Head of caudate nucleus (tissue), 42 donors: ENCODE results near the gene CAMSAP1.
"Not testable (repeated sequence)": the region's sequence is repeated elsewhere in the genome, so short reads cannot be mapped to it uniquely, and the experiment has no call there.

Source experiments
- DNase-seq, 42 donors: peaks; one replicate each; pipeline versions ENCODE4 v3.0.0 to v3.0.0-alpha.2; 2020 to 2021; ENCODE audit warnings: mixed read lengths in 7 of 42
- intact Hi-C: fragments of 100-400 bp; cut with DNase I; formaldehyde crosslinking; loops from one replicate; pipeline ENCODE4 v1.15.0; 2022

CAMSAP1 gene

GRCh38 chr9:135906291-135907005, 898 bp downstream of the CAMSAP1 start:
- intact Hi-C loops: loop anchor here (2.0 kb wide), 1 partner anchor 42 kb away; no protein-coding TSS in a partner anchor
- peak in 8 of 42 donors; percentile 11 to 46 (median 34) for DNase-seq

GRCh38 chr9:135905380-135906258, 1.7 kb downstream of the CAMSAP1 start:
- peak in 17 of 42 donors; percentile 26 to 70 (median 51) for DNase-seq
- intact Hi-C loops: loop anchor here (2.0 kb wide), 1 partner anchor 41 kb away; no protein-coding TSS in a partner anchor

- intact Hi-C loops: no loop called here
- peak in 3 of 42 donors; percentile 7 to 28 (median 16) for DNase-seq
Measured at GRCh38 chr9:135903786-135904520, 3.4 kb downstream of the CAMSAP1 start.

- peak in 3 of 42 donors; percentile 5 to 35 (median 17) for DNase-seq
- intact Hi-C loops: no loop called here
Measured at GRCh38 chr9:135903358-135903656, 4.0 kb downstream of the CAMSAP1 start.

- DNase-seq: peak in 3 of 42 donors; percentile 12 to 24 (median 24)
- intact Hi-C loops: no loop called here
Measured at GRCh38 chr9:135902655-135903357, 4.5 kb downstream of the CAMSAP1 start.

- intact Hi-C loops: no loop called here
- peak in 1 of 42 donors; percentile 3 for DNase-seq
Measured at GRCh38 chr9:135901826-135902225, 5.5 kb downstream of the CAMSAP1 start.

- intact Hi-C loops: no loop called here
- DNase-seq: peak in 2 of 42 donors; percentile 3 to 5
Measured at GRCh38 chr9:135901031-135901758, 6.2 kb downstream of the CAMSAP1 start.

- intact Hi-C loops: no loop called here
- peak in 2 of 42 donors; percentile 6 to 10 for DNase-seq
Measured at GRCh38 chr9:135898634-135899407, 8.5 kb downstream of the CAMSAP1 start.

GRCh38 chr9:135896626-135897025, 10.7 kb downstream of the CAMSAP1 start:
- peak in 2 of 42 donors; percentile 18 to 32 for DNase-seq
- intact Hi-C loops: no loop called here

GRCh38 chr9:135896205-135896604, 11.1 kb downstream of the CAMSAP1 start:
- intact Hi-C loops: no loop called here
- no peak for DNase-seq

GRCh38 chr9:135895202-135895848, 12.0 kb downstream of the CAMSAP1 start:
- intact Hi-C loops: no loop called here
- DNase-seq: no peak

- intact Hi-C loops: no loop called here
- DNase-seq: no peak
Measured at GRCh38 chr9:135893104-135893503, 14.2 kb downstream of the CAMSAP1 start.

GRCh38 chr9:135892327-135892726, 15.0 kb downstream of the CAMSAP1 start:
- DNase-seq, intact Hi-C loops: not testable (repeated sequence)

- peak in 1 of 42 donors; percentile 6 for DNase-seq
- intact Hi-C loops: no loop called here
Measured at GRCh38 chr9:135891027-135891631, 16.2 kb downstream of the CAMSAP1 start.

GRCh38 chr9:135890190-135891026, 16.9 kb downstream of the CAMSAP1 start:
- DNase-seq: no peak
- intact Hi-C loops: no loop called here
